ENCODE measurements around the gene DISC1. TPM values are rescaled to one million over a fixed set of nuclear protein-coding genes. Genes with fewer than 3 reads are reported as not detected.

DISC1 gene
- total RNA-seq, 3 donors from 2014 or later: 4.8 to 11.3 (median 8.9) TPM

GRCh38 chr1:231594123-231594522, 32.5 kb upstream of the DISC1 start:
- DNase-seq (no peak), ATAC-seq (no peak)
- intact Hi-C loops (cut with DNase I, micrococcal nuclease): loop anchor here in 1 of 2 donors (5.0 kb wide), 1 partner anchor 232 kb away; no protein-coding TSS in a partner anchor
- no peak for TF ChIP-seq CTCF (IDR thresholded peaks at IDR 0.05)
- Histone ChIP-seq H3K9me3 (no peaks in the 10 kb centered on the region), H3K36me3 (ENCODE audit: low read depth) (no peaks in the 10 kb centered on the region), H3K4me1 (ENCODE audit: low read depth) (no peaks in the 10 kb centered on the region), H3K4me3 (no peak overlapping the region)

- Histone ChIP-seq H3K4me1 (ENCODE audit: low read depth) (no peaks in the 10 kb centered on the region), H3K9me3 (no peaks in the 10 kb centered on the region), H3K4me3 (no peak overlapping the region), H3K36me3 (ENCODE audit: low read depth) (no peaks in the 10 kb centered on the region)
- intact Hi-C loops (cut with DNase I, micrococcal nuclease): loop anchor here in 1 of 2 donors (5.0 kb wide), 1 partner anchor 232 kb away; no protein-coding TSS in a partner anchor
- peak; percentile 90 for ATAC-seq
- TF ChIP-seq CTCF (IDR thresholded peaks at IDR 0.05): no peak
- peak in 1 of 3 donors; percentile 22 for DNase-seq
These were observed 31.8 kb upstream of the DISC1 start for GRCh38 chr1:231594749-231595148.

GRCh38 chr1:231596337-231596791, 30.2 kb upstream of the DISC1 start:
- H3K4me1 ChIP-seq (ENCODE audit: low read depth): no peaks in the 10 kb centered on the region
- H3K4me3 ChIP-seq: no peak overlapping the region
- H3K36me3 ChIP-seq (ENCODE audit: low read depth): no peaks in the 10 kb centered on the region
- H3K9me3 ChIP-seq: no peaks in the 10 kb centered on the region
- ATAC-seq: peak; percentile 18
- TF ChIP-seq CTCF (IDR thresholded peaks at IDR 0.05): no peak
- intact Hi-C loops (cut with DNase I, micrococcal nuclease): no loop called here
- no peak for DNase-seq

- no peak for DNase-seq
- Histone ChIP-seq H3K9me3 (no peaks in the 10 kb centered on the region), H3K36me3 (ENCODE audit: low read depth) (no peaks in the 10 kb centered on the region), H3K4me1 (ENCODE audit: low read depth) (no peaks in the 10 kb centered on the region), H3K4me3 (no peak overlapping the region)
- TF ChIP-seq CTCF (IDR thresholded peaks at IDR 0.05): no peak
- intact Hi-C loops (cut with DNase I, micrococcal nuclease): no loop called here
- no peak for ATAC-seq
These were observed 28.6 kb upstream of the DISC1 start for GRCh38 chr1:231597971-231598370.

GRCh38 chr1:231600458-231600976, 26.1 kb upstream of the DISC1 start:
- H3K36me3 ChIP-seq (ENCODE audit: low read depth): no peaks in the 10 kb centered on the region
- TF ChIP-seq CTCF (IDR thresholded peaks at IDR 0.05): no peak
- intact Hi-C loops (cut with DNase I, micrococcal nuclease): no loop called here
- no peaks in the 10 kb centered on the region for H3K9me3 ChIP-seq
- DNase-seq (no peak), ATAC-seq (no peak)
- no peaks in the 10 kb centered on the region for H3K4me1 ChIP-seq (ENCODE audit: low read depth)
- H3K4me3 ChIP-seq: no peak overlapping the region
